MCF 10A (cell line): ENCODE measurements around the gene NRXN3. TPM values are rescaled to one million over a fixed set of nuclear protein-coding genes. Genes with fewer than 3 reads are reported as not detected.

ENCODE experiments used
- BruUV-seq: library from RNA; stranded (reverse); fragments of 400-500 nt; replicated peaks from 2 replicates; lab custom pipeline; 2021; lab: Mats Ljungman, UMichigan
- CTCF ChIA-PET: fragments of 300-600 bp; sonication (Branson Sonifier 250); formaldehyde crosslinking; extraction: SDS; loops from one replicate; lab custom pipeline; 2021; ENCODE audit warnings: antibody characterized with exemption, inconsistent platforms; lab: Yijun Ruan, JAX
- POLR2A ChIA-PET: fragments of 300-600, 350-650 bp; sonication (Branson Sonifier 250); formaldehyde crosslinking; extraction: SDS; loops from one replicate; lab custom pipeline; 2020; ENCODE audit warnings: antibody characterized with exemption, inconsistent platforms; lab: Yijun Ruan, JAX
- DNase-seq: peaks from one replicate; pipeline ENCODE4 v3.0.0-alpha.2; 2018; ENCODE audit not compliant: unreplicated experiment
- H3K27ac Mint-ChIP-seq: one replicate; pipeline ENCODE4 v1.8.0; 2022; ENCODE audit warnings: mild to moderate bottlenecking, low read depth, mixed read lengths; ENCODE audit not compliant: unreplicated experiment
- H3K27me3 Mint-ChIP-seq: one replicate; pipeline ENCODE4 v1.8.0; 2022; ENCODE audit warnings: mixed read lengths; ENCODE audit not compliant: insufficient read depth, unreplicated experiment
- H3K36me3 Mint-ChIP-seq: one replicate; pipeline ENCODE4 v1.8.0; 2022; ENCODE audit warnings: mild to moderate bottlenecking, moderate library complexity, mixed read lengths; ENCODE audit not compliant: insufficient read depth, unreplicated experiment
- H3K4me1 Mint-ChIP-seq: one replicate; pipeline ENCODE4 v1.8.0; 2022; ENCODE audit warnings: mixed read lengths; ENCODE audit not compliant: insufficient read depth, unreplicated experiment
- H3K4me3 Mint-ChIP-seq: one replicate; pipeline ENCODE4 v1.8.0; 2022; ENCODE audit warnings: mild to moderate bottlenecking, moderate library complexity, mixed read lengths; ENCODE audit not compliant: unreplicated experiment
- H3K9me3 Mint-ChIP-seq: one replicate; pipeline ENCODE4 v1.8.0; 2022; ENCODE audit warnings: mixed read lengths; ENCODE audit not compliant: unreplicated experiment
- CTCF ChIP-seq: fragments of 200-600 bp; IDR thresholded peaks from one replicate; pipeline ENCODE4 v1.8.0; 2022; ENCODE audit warnings: antibody characterized with exemption, mild to moderate bottlenecking; ENCODE audit not compliant: unreplicated experiment
- intact Hi-C: fragments of 100-400 bp; cut with micrococcal nuclease; formaldehyde crosslinking; loops from 2 replicates; pipeline ENCODE4 v1.14.1; 2022
- total RNA-seq: library from RNA; stranded (reverse); gene quantifications from 2 replicates; pipeline ENCODE4 v1.2.3, GENCODE V29; 2022

Gene NRXN3
- total RNA-seq, 1 experiment from 2014 or later = not detected

DNA sequence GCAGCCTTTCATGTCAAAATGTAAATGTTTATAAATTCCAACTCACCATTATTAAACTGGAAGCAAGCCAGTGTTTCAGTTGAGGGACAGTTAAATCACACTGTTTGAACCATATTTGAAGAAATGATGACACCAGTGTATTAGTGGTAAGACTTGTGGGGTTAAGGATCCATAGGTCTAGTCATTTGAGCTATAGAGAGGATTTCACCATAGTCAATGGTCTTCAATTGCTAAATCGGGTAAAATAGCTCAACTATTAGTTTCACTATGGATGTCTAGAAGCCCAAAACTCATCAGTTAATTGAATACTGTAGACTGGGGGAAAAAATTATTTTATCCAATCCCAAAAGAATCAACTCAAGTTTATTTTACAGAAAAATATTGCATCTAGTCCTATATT, 659.1 kb downstream of the NRXN3 start:
- ChIA-PET CTCF (interaction anchor here (1.8 kb wide), 1 partner anchor 10 kb away, joined by 3 read pairs; no protein-coding TSS in a partner anchor), POLR2A (no interaction called here)
- intact Hi-C loops = no loop called here
- TF ChIP-seq CTCF = no peak
- no peak for DNase-seq
- no peak overlapping the region for H3K4me3 Mint-ChIP-seq
- H3K36me3 Mint-ChIP-seq = no peaks in the 10 kb centered on the region
- no peaks in the 10 kb centered on the region for H3K4me1 Mint-ChIP-seq
- H3K9me3 Mint-ChIP-seq = no peaks in the 10 kb centered on the region
- H3K27ac Mint-ChIP-seq = no peak overlapping the region
- H3K27me3 Mint-ChIP-seq = peaks cover 53% of the 10 kb centered on the region
- no TSS peak for BruUV-seq

DNA sequence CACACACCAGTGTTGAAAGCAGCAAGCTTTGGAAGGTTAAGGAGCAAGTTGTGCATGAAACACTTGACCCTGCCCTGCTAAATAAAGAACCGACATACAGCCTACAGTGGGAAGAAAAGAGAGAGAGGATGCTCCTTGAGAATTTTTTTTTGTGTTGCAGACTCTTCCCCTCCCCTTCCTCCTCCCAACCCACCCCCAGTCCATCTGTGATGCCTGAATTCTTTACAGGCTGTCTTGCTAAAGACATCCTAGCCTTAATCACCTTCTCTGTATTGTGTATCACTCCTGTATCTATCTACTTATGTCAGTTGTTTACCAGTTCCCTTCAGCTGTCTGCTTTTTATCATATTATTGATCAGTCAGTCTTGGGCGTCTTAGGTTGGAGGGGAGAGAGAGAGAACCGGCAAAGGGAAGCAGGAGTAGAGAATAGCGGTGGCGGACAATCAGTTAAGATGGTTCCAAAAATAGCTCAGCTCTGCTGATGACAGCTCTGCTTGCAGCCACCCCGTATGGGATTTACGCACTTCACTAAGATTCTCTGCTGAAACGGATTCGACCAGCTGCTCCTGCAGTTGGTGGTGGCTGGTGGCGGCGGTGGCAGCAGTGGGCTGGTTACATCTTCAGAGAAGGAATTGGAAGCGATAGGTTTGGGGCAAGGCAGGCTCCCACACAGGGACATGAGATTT, 664.7 kb downstream of the NRXN3 start:
- Mint-ChIP-seq H3K27me3 (peaks cover 69% of the 10 kb centered on the region), H3K36me3 (no peaks in the 10 kb centered on the region)
- CTCF ChIA-PET = interaction anchor here (0.9 to 1.5 kb wide), 4 partner anchors 13 to 267 kb away, joined by 3 to 6 read pairs (median 4); no protein-coding TSS in a partner anchor

GRCh38 chr14:78835909-78836308, 665.7 kb downstream of the NRXN3 start:
- Mint-ChIP-seq H3K36me3 (no peaks in the 10 kb centered on the region), H3K27me3 (peaks cover 76% of the 10 kb centered on the region), H3K4me1 (no peaks in the 10 kb centered on the region), H3K9me3 (no peaks in the 10 kb centered on the region), H3K27ac (no peak overlapping the region), H3K4me3 (no peak overlapping the region)
- intact Hi-C loops = loop anchor here (1.0 to 10.0 kb wide), 4 partner anchors 77 to 974 kb away; no protein-coding TSS in a partner anchor
- no TSS peak for BruUV-seq
- DNase-seq = no peak
- ChIA-PET POLR2A (no interaction called here), CTCF (interaction anchor here (0.6 to 1.5 kb wide), 16 partner anchors 13 to 1213 kb away, joined by 3 to 5 read pairs (median 4); no protein-coding TSS in a partner anchor)
- no peak for TF ChIP-seq CTCF

More for the DNA sequence above, 664.7 kb downstream of the NRXN3 start:
- BruUV-seq = no TSS peak
- no peak overlapping the region for H3K4me3 Mint-ChIP-seq
- no peaks in the 10 kb centered on the region for H3K4me1 Mint-ChIP-seq
- intact Hi-C loops = loop anchor here (5.0 to 10.0 kb wide), 2 partner anchors 673 to 810 kb away; no protein-coding TSS in a partner anchor
- no peak for TF ChIP-seq CTCF
- H3K9me3 Mint-ChIP-seq = no peaks in the 10 kb centered on the region
- no peak for DNase-seq
- POLR2A ChIA-PET = interaction anchor here (0.6 kb wide), 1 partner anchor 46 kb away, joined by 3 read pairs; no protein-coding TSS in a partner anchor
- no peak overlapping the region for H3K27ac Mint-ChIP-seq

- ChIA-PET CTCF (interaction anchor here (0.9 to 1.5 kb wide), 7 partner anchors 12 to 271 kb away, joined by 3 to 5 read pairs (median 4); no protein-coding TSS in a partner anchor), POLR2A (no interaction called here)
- Mint-ChIP-seq H3K4me3 (no peak overlapping the region), H3K36me3 (no peaks in the 10 kb centered on the region), H3K9me3 (no peaks in the 10 kb centered on the region), H3K27ac (no peak overlapping the region), H3K4me1 (no peaks in the 10 kb centered on the region), H3K27me3 (peaks cover 76% of the 10 kb centered on the region)
- no TSS peak for BruUV-seq
- peak; percentile 66 for TF ChIP-seq CTCF
- intact Hi-C loops = loop anchor here (1.0 to 10.0 kb wide), 7 partner anchors 78 to 974 kb away; no protein-coding TSS in a partner anchor
- DNase-seq = peak; percentile 76
Measured at GRCh38 chr14:78836777-78837176, 666.6 kb downstream of the NRXN3 start.
